ENCODE results near the gene LRIG1.

Gene LRIG1

GRCh38 chr3:66418475-66418931, 82.3 kb downstream of the LRIG1 start:
- ChIA-PET POLR2A (no interaction called here), CTCF (interaction anchor here (1.2 to 1.6 kb wide), 2 partner anchors 10 to 12 kb away, joined by 3 to 6 read pairs; no protein-coding TSS in a partner anchor)
- DNase-seq (ENCODE audit: low read depth, low spot score) = no peak
- no peak overlapping the region for H3K4me3 ChIP-seq (ENCODE audit: low read depth, low read length)
- no peak for TF ChIP-seq CTCF (IDR thresholded peaks at IDR 0.05; ENCODE audit: insufficient read depth, low read length, missing control alignments)

GRCh38 chr3:66416556-66417304, 84.1 kb downstream of the LRIG1 start:
- DNase-seq (ENCODE audit: low read depth, low spot score) = no peak
- CTCF ChIA-PET = interaction anchor here (1.8 to 5.4 kb wide), 2 partner anchors 8 to 11 kb away, joined by 6 to 32 read pairs; no protein-coding TSS in a partner anchor
- POLR2A ChIA-PET = no interaction called here
- TF ChIP-seq CTCF (IDR thresholded peaks at IDR 0.05; ENCODE audit: insufficient read depth, low read length, missing control alignments) = no peak
- H3K4me3 ChIP-seq (ENCODE audit: low read depth, low read length) = no peak overlapping the region

- DNase-seq (ENCODE audit: low read depth, low spot score) = no peak
- CTCF ChIA-PET = interaction anchor here (5.4 kb wide), 1 partner anchor 10 kb away, joined by 32 read pairs; no protein-coding TSS in a partner anchor
- POLR2A ChIA-PET = no interaction called here
- no peak for TF ChIP-seq CTCF (IDR thresholded peaks at IDR 0.05; ENCODE audit: insufficient read depth, low read length, missing control alignments)
- H3K4me3 ChIP-seq (ENCODE audit: low read depth, low read length) = no peak overlapping the region
Measured at GRCh38 chr3:66415867-66416428, 84.9 kb downstream of the LRIG1 start.

GRCh38 chr3:66414846-66415245, 86.0 kb downstream of the LRIG1 start:
- ChIA-PET CTCF (interaction anchor here (5.4 to 12.3 kb wide), 2 partner anchors 9 to 405 kb away, joined by 32 to 248 read pairs; no protein-coding TSS in a partner anchor), POLR2A (interaction anchor here (0.7 kb wide), 1 partner anchor 68 kb away, joined by 4 read pairs; no protein-coding TSS in a partner anchor)
- DNase-seq (ENCODE audit: low read depth, low spot score) = no peak
- TF ChIP-seq CTCF (IDR thresholded peaks at IDR 0.05; ENCODE audit: insufficient read depth, low read length, missing control alignments) = no peak
- no peak overlapping the region for H3K4me3 ChIP-seq (ENCODE audit: low read depth, low read length)

- no peak overlapping the region for H3K4me3 ChIP-seq (ENCODE audit: low read depth, low read length)
- peak; percentile 93 for DNase-seq (ENCODE audit: low read depth, low spot score)
- ChIA-PET CTCF (interaction anchor here (0.9 to 12.3 kb wide), 4 partner anchors 7 to 406 kb away, joined by 3 to 248 read pairs (median 18); no protein-coding TSS in a partner anchor), POLR2A (interaction anchor here (1.0 kb wide), 3 partner anchors 9 to 73 kb away, joined by 3 to 6 read pairs (median 5); no protein-coding TSS in a partner anchor)
- no peak for TF ChIP-seq CTCF (IDR thresholded peaks at IDR 0.05; ENCODE audit: insufficient read depth, low read length, missing control alignments)
Measured at GRCh38 chr3:66413151-66413751, 87.6 kb downstream of the LRIG1 start.

All from AG04449 (cell line).